Occipital lobe (tissue), 2 donors: Measurements from ENCODE around the gene PFDN1. TPM values are rescaled to one million over a fixed set of nuclear protein-coding genes. Genes with fewer than 3 reads are reported as not detected.
"Not testable (repeated sequence)": the region's sequence is repeated elsewhere in the genome, so short reads cannot be mapped to it uniquely, and the experiment has no call there.

Experiments used
- DNase-seq: peaks from one replicate; lab custom pipeline; 2025; lab: John Stamatoyannopoulos, UW
- total RNA-seq: library from RNA; depleted of rRNA; stranded (reverse); fragments of >200 nt; gene quantifications from one replicate; pipeline ENCODE4 v1.2.3, GENCODE V29; 2014

The PFDN1 gene
- 36.8 TPM for total RNA-seq

GRCh38 chr5:140302786-140303639, at the start of gene PFDN1:
Gene PFDN1, minus strand, starts transcription at chr5:140303101. Its CDS starts 28 bp downstream, at chr5:140303073.
- peak; percentile 86 for DNase-seq

DNA sequence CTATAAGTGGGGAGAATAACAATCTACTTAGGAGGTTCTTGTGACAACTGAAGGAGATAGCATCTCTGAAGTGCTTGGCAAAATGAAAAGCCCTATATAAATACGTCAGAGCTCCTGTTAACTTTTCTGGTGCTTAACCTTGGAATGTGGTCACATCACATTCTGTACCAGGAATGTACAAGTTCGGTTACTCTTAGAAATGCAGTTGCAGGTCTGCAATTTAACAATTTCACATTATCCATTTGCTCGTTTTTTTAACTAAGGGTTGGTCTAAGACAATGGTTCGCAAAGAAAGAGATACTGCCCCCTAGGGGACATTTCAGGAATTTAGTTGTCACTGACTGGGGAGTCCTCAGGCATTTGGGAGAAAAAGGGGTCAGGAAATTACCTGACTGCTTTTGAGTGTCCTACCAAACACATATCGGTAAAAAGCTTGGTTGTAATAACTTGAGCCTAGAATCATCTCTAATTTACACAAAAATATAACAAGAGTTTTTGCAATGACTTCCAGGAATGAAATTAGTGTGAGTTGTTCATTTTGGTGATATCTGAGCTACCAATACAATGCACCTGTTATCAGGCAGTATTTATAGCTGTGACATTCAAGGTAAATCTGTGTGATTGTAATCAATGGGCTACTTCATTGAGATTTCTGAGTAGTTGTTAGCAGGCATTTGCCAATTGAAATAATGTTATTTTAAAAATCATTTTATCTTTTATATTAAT, 48.9 kb upstream of the PFDN1 start:
- DNase-seq = no peak

DNA sequence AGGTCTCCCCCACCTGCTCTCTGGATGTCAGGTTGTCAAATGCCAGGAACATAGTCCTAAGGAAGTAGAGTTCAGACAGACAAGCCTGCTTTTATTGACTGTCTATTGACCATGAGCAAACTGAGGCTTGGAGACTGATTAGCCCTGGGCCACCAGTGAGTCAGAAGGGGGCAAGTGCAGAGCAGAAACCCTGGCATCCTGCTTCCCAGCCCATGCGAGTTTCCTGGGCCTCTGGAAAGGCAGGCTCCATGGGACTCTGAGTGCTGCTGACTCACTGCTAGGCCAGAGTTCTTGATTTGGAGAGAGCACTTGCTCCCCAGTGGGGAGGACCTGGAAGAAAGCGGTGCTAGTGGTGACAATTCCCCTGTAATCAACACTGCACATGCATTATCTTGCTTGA, 46.3 kb upstream of the PFDN1 start:
- no peak for DNase-seq

- no peak for DNase-seq
Observed at GRCh38 chr5:140348104-140348503, 45.2 kb upstream of the PFDN1 start.

DNA sequence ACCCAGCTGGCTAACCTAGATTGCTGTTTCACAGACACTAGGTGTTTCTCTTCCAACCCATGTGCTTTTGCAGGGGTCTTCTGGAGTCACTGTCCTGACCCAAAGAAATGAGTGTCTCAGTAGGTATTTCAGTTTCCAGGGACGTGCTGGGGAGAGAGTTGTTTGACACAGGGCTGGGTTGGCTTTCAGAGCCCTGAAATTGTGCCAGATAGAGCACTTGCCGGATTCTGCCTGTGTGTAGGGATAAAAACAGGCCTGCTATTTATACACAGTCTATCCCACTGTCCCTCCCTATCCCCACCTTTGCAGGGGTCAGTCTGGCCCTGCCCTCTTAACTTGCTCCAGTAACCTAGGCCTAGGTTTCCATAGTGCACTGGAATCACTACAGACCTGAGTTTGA, 44.5 kb upstream of the PFDN1 start:
- DNase-seq = no peak

DNA sequence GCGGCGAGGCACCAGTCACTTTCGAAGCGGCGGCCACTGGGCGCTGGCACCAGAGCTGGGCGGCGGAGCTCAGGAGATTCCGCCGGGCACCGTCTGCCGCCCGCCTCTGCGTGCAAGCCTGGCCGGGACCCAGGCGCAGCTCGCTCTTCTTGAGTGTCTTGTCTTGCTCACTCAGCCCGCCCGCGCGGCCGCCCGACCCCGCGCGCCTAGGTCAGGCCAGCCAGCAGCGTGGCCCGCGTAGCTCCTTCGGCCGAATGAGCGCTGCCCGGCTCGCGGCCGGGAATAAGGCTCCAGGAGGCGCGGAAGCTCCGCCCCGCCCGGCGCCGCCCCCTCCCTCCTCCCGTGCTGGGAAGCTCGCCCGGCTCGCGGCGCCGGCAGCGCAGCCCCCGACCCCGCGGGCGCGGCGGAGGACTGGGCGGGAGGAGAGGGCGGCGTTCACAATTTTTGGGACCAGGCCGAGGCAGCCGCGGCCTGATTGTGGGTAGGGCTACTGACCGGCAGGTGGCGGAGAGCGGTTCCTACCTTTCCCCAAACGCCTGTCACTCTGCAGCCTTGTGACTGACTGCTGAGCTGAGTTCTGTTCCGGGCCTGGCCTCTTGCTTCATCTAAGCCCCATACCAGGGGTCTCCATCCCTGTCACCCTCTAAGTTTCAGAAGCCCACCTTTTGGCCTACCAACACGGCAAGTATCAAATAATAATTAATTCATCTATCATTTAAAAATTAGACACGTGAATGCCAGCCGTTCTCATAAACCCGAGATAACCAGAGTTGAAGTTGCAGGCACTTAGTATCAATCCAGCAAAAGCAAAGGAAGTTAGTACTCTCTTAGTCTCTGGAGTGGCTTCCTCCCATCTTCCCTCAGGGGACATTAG, 43.7 kb upstream of the PFDN1 start, which contains the start of gene HBEGF:
Gene HBEGF (minus strand): TSS at position 256 of the 874 bp plus-strand sequence. CDS start 275 bp downstream, outside the sequence.
- DNase-seq = peak; percentile 69

GRCh38 chr5:140345919-140346347, 43.0 kb upstream of the PFDN1 start:
- peak; percentile 51 for DNase-seq

DNA sequence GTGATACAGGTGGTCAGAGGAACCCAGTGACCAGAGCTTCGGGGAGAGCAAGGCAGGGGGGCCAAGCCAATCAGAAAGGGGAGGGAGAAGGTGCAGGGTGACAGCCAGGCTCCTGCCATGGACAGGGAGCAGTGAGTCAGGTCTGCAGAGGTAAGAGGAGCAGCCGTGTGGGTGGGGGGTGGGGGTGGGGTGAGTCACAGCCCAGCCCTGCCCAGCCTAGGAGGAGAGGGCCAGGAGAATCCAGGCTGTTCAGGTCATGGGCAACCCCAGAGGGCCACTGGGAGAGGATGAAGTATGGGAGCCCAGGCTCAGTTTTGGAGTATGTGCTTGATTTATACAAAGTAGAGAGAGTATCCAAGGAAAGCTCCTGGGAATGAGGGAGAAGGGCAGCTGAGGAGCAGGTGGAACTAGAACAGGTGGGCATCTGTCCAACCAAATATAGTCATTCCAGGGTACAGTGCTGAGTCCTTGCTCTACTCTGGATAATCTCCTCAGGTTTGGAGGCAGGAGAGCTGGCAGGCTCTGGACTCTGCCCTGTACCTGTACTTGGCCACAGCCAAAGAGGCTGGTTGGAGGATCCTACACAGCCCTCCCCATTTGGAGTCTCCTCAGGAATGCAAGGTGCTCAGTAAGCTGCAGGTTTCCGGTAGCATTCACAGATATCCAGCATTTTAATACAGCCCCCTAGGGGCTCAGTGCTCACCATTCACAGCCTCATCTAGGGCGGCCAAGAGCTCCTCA, 42.0 kb upstream of the PFDN1 start:
- no peak for DNase-seq

- DNase-seq = not testable (repeated sequence)
Observed at GRCh38 chr5:140343849-140344248, 40.9 kb upstream of the PFDN1 start.

GRCh38 chr5:140342896-140343295, 40.0 kb upstream of the PFDN1 start:
- DNase-seq = no peak

DNA sequence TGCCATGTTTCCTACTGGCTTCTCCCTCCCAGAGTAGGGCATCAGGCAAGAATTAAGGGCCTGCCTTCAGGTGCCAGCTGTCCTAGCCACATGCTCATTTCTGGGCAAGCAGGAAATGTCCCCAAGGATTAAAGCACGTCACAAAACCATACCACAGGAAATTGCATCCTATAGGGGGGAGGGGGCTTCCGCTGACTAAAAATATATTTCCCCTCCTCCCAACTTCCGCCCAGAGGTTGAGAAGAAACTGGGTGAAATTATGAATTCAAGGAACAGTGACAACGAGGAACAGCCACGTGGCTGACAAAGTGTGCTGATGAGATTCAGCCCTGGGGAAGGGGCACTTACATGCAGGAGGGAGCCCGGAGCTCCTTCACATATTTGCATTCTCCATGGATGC, 39.4 kb upstream of the PFDN1 start:
- no peak for DNase-seq

GRCh38 chr5:140341591-140341990, 38.7 kb upstream of the PFDN1 start:
- DNase-seq = peak; percentile 64

- DNase-seq = no peak
Observed at GRCh38 chr5:140340605-140341121, 37.8 kb upstream of the PFDN1 start.

GRCh38 chr5:140339636-140340035, 36.7 kb upstream of the PFDN1 start:
- no peak for DNase-seq

- no peak for DNase-seq
Observed at GRCh38 chr5:140338908-140339307, 36.0 kb upstream of the PFDN1 start.

DNA sequence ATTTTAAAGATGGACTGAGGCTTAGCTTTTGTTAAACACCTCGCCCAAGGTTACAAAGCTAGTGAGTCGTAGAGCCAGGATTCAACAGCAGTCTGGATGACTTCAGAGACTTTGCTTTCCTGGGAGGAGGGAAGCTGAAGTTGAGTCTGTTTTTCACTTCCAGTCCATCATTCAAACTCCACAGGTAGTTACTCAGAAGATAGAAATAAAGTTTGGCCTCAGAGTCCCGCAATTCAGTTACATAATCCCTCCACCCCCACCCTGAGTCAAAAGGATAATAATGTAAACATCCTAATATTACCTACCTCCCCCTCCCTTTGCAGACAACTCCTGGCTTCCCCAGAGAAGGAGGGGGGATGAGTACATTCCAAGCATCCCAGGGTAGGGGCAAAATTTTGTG, 35.4 kb upstream of the PFDN1 start:
- DNase-seq = no peak

DNA sequence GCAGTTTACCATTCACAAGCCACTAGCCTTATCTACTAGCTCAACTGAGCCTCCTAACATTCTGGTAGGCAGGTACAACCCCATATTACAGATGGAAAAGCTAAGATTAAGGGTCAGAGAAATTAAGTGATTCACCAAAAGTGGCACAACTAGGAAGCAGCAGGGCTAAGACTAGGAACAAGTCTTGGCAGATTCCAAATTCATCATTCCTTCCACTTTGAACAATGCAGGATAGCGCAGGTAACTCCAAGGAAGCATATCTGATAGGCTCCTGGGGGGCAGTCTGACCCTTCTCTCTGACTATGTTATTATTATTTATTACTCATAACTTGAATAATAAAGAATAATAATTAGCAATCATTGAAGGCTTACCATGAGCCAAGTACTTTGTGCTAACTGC, 35.0 kb upstream of the PFDN1 start:
- DNase-seq = no peak

DNA sequence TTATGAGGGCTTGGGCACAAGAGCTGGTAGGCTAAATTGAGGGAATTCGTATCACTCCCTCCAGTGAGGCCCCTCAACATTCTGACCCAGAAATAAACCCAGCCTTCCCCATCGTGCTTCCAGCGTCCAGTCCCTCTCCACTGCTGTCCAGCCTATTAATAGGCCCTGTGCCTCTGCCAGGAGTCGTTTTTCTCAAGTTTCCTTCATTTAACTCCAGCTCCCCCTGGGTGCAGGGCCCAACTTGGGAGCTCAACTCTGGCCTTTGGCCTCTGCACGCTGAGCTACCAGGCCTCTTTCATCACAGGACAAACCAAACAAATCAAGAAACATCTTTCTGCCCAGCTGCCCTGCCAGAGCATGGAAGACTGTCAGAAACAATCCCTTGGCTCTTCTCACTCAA, 33.5 kb upstream of the PFDN1 start:
- no peak for DNase-seq

- DNase-seq = no peak
Observed at GRCh38 chr5:140331638-140332037, 28.7 kb upstream of the PFDN1 start.

DNA sequence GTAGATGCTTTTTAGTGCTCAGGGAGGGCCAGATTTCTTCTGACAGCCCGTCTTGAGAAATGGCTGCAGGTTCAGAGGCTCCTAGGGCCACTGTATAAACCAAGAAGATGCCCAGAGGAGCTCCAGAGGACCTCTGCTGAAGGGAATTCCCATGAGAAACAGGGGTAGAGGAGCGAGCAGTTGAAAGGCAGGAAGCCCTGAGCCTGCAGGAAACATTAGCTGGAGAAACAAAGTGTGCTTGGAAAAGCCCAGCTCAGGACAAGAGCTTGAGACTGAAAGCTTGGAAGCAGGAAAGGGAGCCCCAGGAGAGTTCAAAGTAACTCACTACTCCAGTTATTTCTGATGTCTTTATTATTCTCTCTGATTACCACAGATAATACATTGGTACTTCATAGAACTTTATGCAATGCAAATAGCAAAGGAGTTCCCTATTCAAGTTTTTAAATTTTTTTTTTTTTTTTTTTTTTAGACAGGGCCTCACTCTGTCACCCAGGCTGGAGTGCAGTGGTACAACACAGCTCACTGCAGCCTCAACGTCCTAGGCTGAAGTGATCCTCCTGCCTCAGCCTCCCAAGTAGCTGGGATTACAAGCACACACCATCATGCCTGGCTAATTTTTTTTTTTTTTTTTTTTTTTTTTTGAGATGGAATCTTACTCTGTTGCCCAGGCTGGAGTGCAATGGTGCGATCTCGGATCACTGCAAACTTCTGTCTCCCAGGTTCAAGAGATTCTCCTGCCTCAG, 27.0 kb upstream of the PFDN1 start:
- no peak for DNase-seq
